Parathyroid adenoma (tissue), 2 donors: ENCODE data around the gene LGALS8.

ENCODE experiments used
- H2AFZ ChIP-seq: fragments of 300-600 bp; sonication (generic); one replicate; pipeline ENCODE4 v1.7.0; 2017; ENCODE audit warnings: antibody characterized with exemption, mild to moderate bottlenecking
- H3K27ac ChIP-seq: fragments of 300-600 bp; sonication (generic); one replicate; pipeline ENCODE4 v1.7.0; 2017
- H3K27me3 ChIP-seq: fragments of 300-600 bp; sonication (generic); one replicate; pipeline ENCODE4 v1.7.0; 2017; ENCODE audit warnings: low read length; ENCODE audit not compliant: control insufficient read depth, insufficient read depth
- H3K36me3 ChIP-seq: fragments of 300-600 bp; sonication (generic); one replicate; pipeline ENCODE4 v1.7.0; 2017; ENCODE audit warnings: low read length; ENCODE audit not compliant: control insufficient read depth, insufficient read depth
- H3K4me1 ChIP-seq: fragments of 300-600 bp; sonication (generic); one replicate; pipeline ENCODE4 v1.7.0; 2017; ENCODE audit warnings: control low read depth
- H3K4me2 ChIP-seq: fragments of 300-600 bp; sonication (generic); one replicate; pipeline ENCODE4 v1.7.0; 2017; ENCODE audit warnings: low read length
- H3K4me3 ChIP-seq: fragments of 300-600 bp; sonication (generic); one replicate; pipeline ENCODE4 v1.7.0; 2017; ENCODE audit warnings: low read depth, low read length
- H3K79me2 ChIP-seq: fragments of 300-600 bp; sonication (generic); one replicate; pipeline ENCODE4 v1.7.0; 2017; ENCODE audit warnings: control low read depth
- H3K9ac ChIP-seq: fragments of 300-600 bp; sonication (generic); one replicate; pipeline ENCODE4 v1.7.0; 2017; ENCODE audit warnings: mild to moderate bottlenecking
- H3K9me3 ChIP-seq: fragments of 300-600 bp; sonication (generic); one replicate; pipeline ENCODE4 v1.7.0; 2017; ENCODE audit warnings: low read length; ENCODE audit not compliant: control insufficient read depth
- CTCF ChIP-seq: fragments of 300-600 bp; sonication (generic); IDR thresholded peaks from one replicate; pipeline ENCODE4 v1.7.0; 2017; ENCODE audit warnings: antibody characterized with exemption, mild to moderate bottlenecking
- donor health status: primary hyperparathyroidism.

Gene LGALS8

GRCh38 chr1:236543065-236543669, 19.4 kb downstream of the LGALS8 start:
- H3K79me2 ChIP-seq: no peaks in the 10 kb centered on the region
- no peak overlapping the region for H3K9ac ChIP-seq
- H3K4me1 ChIP-seq: no peaks in the 10 kb centered on the region
- H3K9me3 ChIP-seq: no peaks in the 10 kb centered on the region
- no peak overlapping the region for H3K27ac ChIP-seq
- TF ChIP-seq CTCF: no peak
- H3K4me2 ChIP-seq: no peak overlapping the region
- no peaks in the 10 kb centered on the region for H3K27me3 ChIP-seq
- H3K4me3 ChIP-seq: no peak overlapping the region
- no peak overlapping the region for H2AFZ ChIP-seq
- H3K36me3 ChIP-seq: no peaks in the 10 kb centered on the region

GRCh38 chr1:236545621-236546169, 21.9 kb downstream of the LGALS8 start:
- Histone ChIP-seq H3K4me1 (no peaks in the 10 kb centered on the region), H3K36me3 (no peaks in the 10 kb centered on the region), H3K4me3 (no peak overlapping the region), H3K27me3 (no peaks in the 10 kb centered on the region), H3K9me3 (no peaks in the 10 kb centered on the region), H2AFZ (no peak overlapping the region), H3K9ac (no peak overlapping the region), H3K27ac (no peak overlapping the region), H3K79me2 (no peaks in the 10 kb centered on the region), H3K4me2 (no peak overlapping the region)
- no peak for TF ChIP-seq CTCF

GRCh38 chr1:236548452-236548851, 24.7 kb downstream of the LGALS8 start:
- H3K4me2 ChIP-seq: no peak overlapping the region
- H3K79me2 ChIP-seq: no peaks in the 10 kb centered on the region
- no peak overlapping the region for H2AFZ ChIP-seq
- no peak overlapping the region for H3K4me3 ChIP-seq
- no peak overlapping the region for H3K27ac ChIP-seq
- no peaks in the 10 kb centered on the region for H3K9me3 ChIP-seq
- H3K9ac ChIP-seq: no peak overlapping the region
- no peaks in the 10 kb centered on the region for H3K27me3 ChIP-seq
- H3K4me1 ChIP-seq: no peaks in the 10 kb centered on the region
- H3K36me3 ChIP-seq: no peaks in the 10 kb centered on the region
- TF ChIP-seq CTCF: no peak

GRCh38 chr1:236550961-236551851, 27.4 kb downstream of the LGALS8 start:
- no peaks in the 10 kb centered on the region for H3K36me3 ChIP-seq
- no peak overlapping the region for H2AFZ ChIP-seq
- H3K27me3 ChIP-seq: no peaks in the 10 kb centered on the region
- TF ChIP-seq CTCF: no peak
- H3K4me1 ChIP-seq: no peaks in the 10 kb centered on the region
- no peak overlapping the region for H3K4me3 ChIP-seq
- H3K9ac ChIP-seq: no peak overlapping the region
- H3K4me2 ChIP-seq: no peak overlapping the region
- no peak overlapping the region for H3K27ac ChIP-seq
- no peaks in the 10 kb centered on the region for H3K9me3 ChIP-seq
- H3K79me2 ChIP-seq: no peaks in the 10 kb centered on the region
